ENCODE data around the gene LRRC8E. TPM values are rescaled to one million over a fixed set of nuclear protein-coding genes. Genes with fewer than 3 reads are reported as not detected.

Gene LRRC8E
- total and polyA plus RNA-seq, 4 donors = 1.8 to 3.3 (median 2.4) TPM; not detected in 1

DNA sequence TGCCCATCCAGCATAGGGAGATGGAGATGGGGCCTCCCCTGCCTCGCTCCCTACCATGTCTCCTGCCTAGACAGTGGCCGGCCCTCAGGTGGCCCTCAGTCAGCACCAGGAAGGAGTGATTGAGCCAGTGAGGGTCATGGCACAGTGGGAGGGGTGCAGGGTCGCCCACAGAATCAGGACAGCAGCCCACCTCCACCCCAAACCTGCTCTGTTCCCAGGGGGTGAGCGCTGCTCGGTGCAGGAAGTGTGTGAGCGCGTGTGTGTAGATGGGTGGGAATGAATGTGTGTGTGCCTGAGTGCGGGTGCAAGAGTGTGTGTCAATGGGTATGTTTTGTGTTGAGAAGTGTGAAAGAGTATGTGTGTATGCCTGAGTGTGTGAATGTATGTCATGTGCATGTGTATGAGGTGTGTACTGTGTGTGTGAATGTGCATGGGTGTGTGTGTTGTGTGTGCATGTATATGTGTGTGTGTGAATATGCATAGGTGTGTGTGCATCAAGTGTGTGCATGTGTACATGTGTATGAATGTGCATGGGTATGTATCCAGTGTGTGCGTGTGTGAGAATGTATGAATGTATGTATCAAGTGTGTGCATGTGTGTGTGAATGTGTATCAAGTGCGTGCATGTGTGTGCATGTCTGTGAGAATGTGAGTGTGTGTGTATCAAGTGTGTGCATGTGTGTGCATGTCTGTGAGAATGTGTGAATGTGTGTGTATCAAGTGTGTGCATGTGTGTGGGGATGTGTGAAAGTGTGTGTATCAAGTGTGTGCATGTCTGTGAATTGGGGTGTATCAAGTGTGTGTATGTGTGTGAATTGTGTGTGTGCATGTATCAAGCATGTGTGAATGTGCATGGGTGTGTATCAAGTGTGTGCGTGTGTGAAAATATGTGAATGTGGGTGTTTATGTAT is 46.3 kb upstream of the LRRC8E start:
- TF ChIP-seq HNF4G (IDR thresholded peaks at IDR 0.05) (no peak), RAD21 (IDR thresholded peaks at IDR 0.05) (no peak), RXRA (IDR thresholded peaks at IDR 0.05) (no peak), SP1 (IDR thresholded peaks at IDR 0.05) (no peak), YY1 (IDR thresholded peaks at IDR 0.05) (no peak), FOXA1 (IDR thresholded peaks at IDR 0.05) (no peak), FOXA2 (IDR thresholded peaks at IDR 0.05) (no peak), HNF4A (conservative IDR thresholded peaks at IDR 0.05) (no peak), NR2F2 (IDR thresholded peaks at IDR 0.05) (no peak), JUND (IDR thresholded peaks at IDR 0.05) (no peak), GABPA (IDR thresholded peaks at IDR 0.05 in 1 of 2, conservative IDR thresholded peaks at IDR 0.05 in 1 of 2) (no peak), EGR1 (IDR thresholded peaks at IDR 0.05; ENCODE audit: low read depth in 2 of 2) (no peak)
- TF ChIP-seq, protein P1, sequence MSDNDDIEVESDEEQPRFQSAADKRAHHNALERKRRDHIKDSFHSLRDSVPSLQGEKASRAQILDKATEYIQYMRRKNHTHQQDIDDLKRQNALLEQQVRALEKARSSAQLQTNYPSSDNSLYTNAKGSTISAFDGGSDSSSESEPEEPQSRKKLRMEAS (IDR thresholded peaks at IDR 0.05) = no peak
- TF ChIP-seq, protein P2, sequence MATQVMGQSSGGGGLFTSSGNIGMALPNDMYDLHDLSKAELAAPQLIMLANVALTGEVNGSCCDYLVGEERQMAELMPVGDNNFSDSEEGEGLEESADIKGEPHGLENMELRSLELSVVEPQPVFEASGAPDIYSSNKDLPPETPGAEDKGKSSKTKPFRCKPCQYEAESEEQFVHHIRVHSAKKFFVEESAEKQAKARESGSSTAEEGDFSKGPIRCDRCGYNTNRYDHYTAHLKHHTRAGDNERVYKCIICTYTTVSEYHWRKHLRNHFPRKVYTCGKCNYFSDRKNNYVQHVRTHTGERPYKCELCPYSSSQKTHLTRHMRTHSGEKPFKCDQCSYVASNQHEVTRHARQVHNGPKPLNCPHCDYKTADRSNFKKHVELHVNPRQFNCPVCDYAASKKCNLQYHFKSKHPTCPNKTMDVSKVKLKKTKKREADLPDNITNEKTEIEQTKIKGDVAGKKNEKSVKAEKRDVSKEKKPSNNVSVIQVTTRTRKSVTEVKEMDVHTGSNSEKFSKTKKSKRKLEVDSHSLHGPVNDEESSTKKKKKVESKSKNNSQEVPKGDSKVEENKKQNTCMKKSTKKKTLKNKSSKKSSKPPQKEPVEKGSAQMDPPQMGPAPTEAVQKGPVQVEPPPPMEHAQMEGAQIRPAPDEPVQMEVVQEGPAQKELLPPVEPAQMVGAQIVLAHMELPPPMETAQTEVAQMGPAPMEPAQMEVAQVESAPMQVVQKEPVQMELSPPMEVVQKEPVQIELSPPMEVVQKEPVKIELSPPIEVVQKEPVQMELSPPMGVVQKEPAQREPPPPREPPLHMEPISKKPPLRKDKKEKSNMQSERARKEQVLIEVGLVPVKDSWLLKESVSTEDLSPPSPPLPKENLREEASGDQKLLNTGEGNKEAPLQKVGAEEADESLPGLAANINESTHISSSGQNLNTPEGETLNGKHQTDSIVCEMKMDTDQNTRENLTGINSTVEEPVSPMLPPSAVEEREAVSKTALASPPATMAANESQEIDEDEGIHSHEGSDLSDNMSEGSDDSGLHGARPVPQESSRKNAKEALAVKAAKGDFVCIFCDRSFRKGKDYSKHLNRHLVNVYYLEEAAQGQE (IDR thresholded peaks at IDR 0.05) = no peak
- TF ChIP-seq, protein P3, sequence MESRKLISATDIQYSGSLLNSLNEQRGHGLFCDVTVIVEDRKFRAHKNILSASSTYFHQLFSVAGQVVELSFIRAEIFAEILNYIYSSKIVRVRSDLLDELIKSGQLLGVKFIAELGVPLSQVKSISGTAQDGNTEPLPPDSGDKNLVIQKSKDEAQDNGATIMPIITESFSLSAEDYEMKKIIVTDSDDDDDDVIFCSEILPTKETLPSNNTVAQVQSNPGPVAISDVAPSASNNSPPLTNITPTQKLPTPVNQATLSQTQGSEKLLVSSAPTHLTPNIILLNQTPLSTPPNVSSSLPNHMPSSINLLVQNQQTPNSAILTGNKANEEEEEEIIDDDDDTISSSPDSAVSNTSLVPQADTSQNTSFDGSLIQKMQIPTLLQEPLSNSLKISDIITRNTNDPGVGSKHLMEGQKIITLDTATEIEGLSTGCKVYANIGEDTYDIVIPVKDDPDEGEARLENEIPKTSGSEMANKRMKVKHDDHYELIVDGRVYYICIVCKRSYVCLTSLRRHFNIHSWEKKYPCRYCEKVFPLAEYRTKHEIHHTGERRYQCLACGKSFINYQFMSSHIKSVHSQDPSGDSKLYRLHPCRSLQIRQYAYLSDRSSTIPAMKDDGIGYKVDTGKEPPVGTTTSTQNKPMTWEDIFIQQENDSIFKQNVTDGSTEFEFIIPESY (IDR thresholded peaks at IDR 0.05) = no peak
- TF ChIP-seq, protein P4, sequence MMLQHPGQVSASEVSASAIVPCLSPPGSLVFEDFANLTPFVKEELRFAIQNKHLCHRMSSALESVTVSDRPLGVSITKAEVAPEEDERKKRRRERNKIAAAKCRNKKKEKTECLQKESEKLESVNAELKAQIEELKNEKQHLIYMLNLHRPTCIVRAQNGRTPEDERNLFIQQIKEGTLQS (IDR thresholded peaks at IDR 0.05) = no peak
- WGBS = 90% methylated on average over 11 of the region's 11 CpGs
- Histone ChIP-seq H3K9me3 (ENCODE audit: control insufficient read depth in 4 of 4, low read length in 3 of 4) (no peaks in the 10 kb centered on the region), H3K36me3 (ENCODE audit: control insufficient read depth in 4 of 4, insufficient read depth in 3 of 4, low read depth in 1 of 4, low read length in 3 of 4) (no peaks in the 10 kb centered on the region), H3K4me1 (ENCODE audit: control insufficient read depth in 4 of 4, insufficient read depth in 4 of 4, low read length in 3 of 4) (no peaks in the 10 kb centered on the region), H3K27me3 (ENCODE audit: control insufficient read depth in 4 of 4, insufficient read depth in 4 of 4, low read length in 3 of 4) (no peaks in the 10 kb centered on the region), H3K27ac (ENCODE audit: low read depth in 1 of 2, low read length in 2 of 2) (no peak overlapping the region), H3K9ac (ENCODE audit: low read depth in 1 of 2, low read length in 2 of 2) (no peak overlapping the region), H3K4me3 (ENCODE audit: low read depth in 1 of 3, low read length in 3 of 3) (no peak overlapping the region)
- no peak for DNase-seq (ENCODE audit: low spot score)

DNA sequence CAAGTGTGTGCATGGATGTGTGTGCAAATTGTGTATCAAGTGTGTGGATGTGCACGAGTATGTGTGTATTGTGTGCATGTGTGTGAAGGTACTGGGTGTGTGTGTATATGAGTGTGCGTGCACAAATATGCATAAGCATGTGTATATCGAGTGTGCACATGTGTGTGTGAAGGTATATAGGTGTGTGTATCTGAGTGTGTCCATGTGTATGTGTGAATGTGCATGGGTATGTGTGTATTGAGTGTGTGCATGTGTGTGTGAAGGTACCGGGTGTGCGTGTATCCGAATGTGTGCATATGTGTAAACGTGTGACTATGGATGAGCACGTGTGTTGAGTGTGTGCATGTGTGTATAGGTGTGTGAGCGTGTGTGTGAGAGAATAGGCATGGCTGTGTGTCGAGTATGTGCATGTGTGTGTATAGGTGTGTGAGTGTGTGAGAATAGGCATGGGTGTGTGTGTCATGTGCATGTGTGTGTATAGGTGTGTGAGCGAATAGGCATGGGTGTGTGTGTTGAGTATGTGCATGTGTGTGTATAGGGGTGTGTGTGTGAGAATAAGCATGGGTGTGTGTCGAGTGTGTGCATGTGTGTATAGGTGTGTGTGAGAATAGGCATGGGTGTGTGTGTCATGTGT is 45.5 kb upstream of the LRRC8E start:
- H3K27me3 ChIP-seq (ENCODE audit: control insufficient read depth in 4 of 4, insufficient read depth in 4 of 4, low read length in 3 of 4) = no peaks in the 10 kb centered on the region
- no peak for DNase-seq (ENCODE audit: low spot score)
- H3K9ac ChIP-seq (ENCODE audit: low read depth in 1 of 2, low read length in 2 of 2) = no peak overlapping the region
- no peak overlapping the region for H3K4me3 ChIP-seq (ENCODE audit: low read depth in 1 of 3, low read length in 3 of 3)
- H3K4me1 ChIP-seq (ENCODE audit: control insufficient read depth in 4 of 4, insufficient read depth in 4 of 4, low read length in 3 of 4) = no peaks in the 10 kb centered on the region
- H3K9me3 ChIP-seq (ENCODE audit: control insufficient read depth in 4 of 4, low read length in 3 of 4) = no peaks in the 10 kb centered on the region
- no peak for TF ChIP-seq RAD21 (IDR thresholded peaks at IDR 0.05)
- TF ChIP-seq FOXA1 (IDR thresholded peaks at IDR 0.05) = no peak
- TF ChIP-seq, protein P2 (IDR thresholded peaks at IDR 0.05) = no peak
- TF ChIP-seq YY1 (IDR thresholded peaks at IDR 0.05) = no peak
- TF ChIP-seq RXRA (IDR thresholded peaks at IDR 0.05) = no peak
- no peak for TF ChIP-seq SP1 (IDR thresholded peaks at IDR 0.05)
- TF ChIP-seq TAF1 (conservative IDR thresholded peaks at IDR 0.05) = no peak
- TF ChIP-seq, protein P5, sequence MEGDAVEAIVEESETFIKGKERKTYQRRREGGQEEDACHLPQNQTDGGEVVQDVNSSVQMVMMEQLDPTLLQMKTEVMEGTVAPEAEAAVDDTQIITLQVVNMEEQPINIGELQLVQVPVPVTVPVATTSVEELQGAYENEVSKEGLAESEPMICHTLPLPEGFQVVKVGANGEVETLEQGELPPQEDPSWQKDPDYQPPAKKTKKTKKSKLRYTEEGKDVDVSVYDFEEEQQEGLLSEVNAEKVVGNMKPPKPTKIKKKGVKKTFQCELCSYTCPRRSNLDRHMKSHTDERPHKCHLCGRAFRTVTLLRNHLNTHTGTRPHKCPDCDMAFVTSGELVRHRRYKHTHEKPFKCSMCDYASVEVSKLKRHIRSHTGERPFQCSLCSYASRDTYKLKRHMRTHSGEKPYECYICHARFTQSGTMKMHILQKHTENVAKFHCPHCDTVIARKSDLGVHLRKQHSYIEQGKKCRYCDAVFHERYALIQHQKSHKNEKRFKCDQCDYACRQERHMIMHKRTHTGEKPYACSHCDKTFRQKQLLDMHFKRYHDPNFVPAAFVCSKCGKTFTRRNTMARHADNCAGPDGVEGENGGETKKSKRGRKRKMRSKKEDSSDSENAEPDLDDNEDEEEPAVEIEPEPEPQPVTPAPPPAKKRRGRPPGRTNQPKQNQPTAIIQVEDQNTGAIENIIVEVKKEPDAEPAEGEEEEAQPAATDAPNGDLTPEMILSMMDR (IDR thresholded peaks at IDR 0.05; ENCODE audit: low read depth, low read length, missing input control) = no peak
- no peak for TF ChIP-seq NR2F2 (IDR thresholded peaks at IDR 0.05)
- TF ChIP-seq GABPA (IDR thresholded peaks at IDR 0.05 in 1 of 2, conservative IDR thresholded peaks at IDR 0.05 in 1 of 2) = no peak
- WGBS = 97% methylated on average over 12 of the region's 12 CpGs
- no peaks in the 10 kb centered on the region for H3K36me3 ChIP-seq (ENCODE audit: control insufficient read depth in 4 of 4, insufficient read depth in 3 of 4, low read depth in 1 of 4, low read length in 3 of 4)
- no peak overlapping the region for H3K27ac ChIP-seq (ENCODE audit: low read depth in 1 of 2, low read length in 2 of 2)
